Measurements from ENCODE around the gene LDHB.
"Not testable (repeated sequence)": the region's sequence is repeated elsewhere in the genome, so short reads cannot be mapped to it uniquely, and the experiment has no call there.

LDHB gene

DNA sequence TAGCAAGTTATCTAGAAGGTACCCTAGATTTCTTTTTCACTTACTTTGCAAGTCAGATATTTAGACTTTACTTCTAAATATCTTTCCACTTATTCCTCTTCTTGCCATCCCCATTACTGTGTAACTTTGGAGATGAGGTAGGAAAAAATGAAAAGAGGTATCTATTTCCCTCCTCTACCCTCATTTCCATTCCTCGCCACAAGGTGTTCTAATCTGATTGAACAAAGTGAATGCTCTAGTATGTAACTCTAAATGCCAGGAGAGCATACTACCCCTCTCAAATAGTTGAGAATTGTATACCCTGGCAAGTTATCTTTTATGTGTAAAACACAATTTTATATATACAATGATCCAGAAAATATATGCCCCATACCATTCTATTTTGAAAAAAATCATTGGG is 1.7 kb upstream of the LDHB start:
- no peak for DNase-seq

DNA sequence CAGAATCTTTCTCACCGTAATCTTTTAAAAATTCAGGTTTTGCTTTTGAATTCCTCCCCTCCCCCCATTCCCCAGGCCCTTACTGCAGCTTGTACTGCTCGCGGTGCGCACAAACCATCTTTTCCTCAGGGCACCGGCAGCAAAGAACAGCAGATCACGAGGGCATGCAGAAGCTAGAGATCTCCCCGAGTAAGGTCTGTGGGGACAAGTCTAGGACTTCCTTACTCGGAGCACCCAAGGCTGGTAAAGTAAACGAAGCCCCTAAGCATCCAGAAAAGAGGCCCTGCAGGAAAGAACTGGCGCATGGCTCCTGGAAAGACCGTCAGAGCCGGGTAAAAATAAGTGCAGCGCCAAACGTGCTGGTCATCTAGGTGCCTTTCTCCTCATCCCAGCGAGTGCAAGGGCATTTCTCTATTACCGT is 727 bp downstream of the LDHB start:
- peak; percentile 67 for DNase-seq

DNA sequence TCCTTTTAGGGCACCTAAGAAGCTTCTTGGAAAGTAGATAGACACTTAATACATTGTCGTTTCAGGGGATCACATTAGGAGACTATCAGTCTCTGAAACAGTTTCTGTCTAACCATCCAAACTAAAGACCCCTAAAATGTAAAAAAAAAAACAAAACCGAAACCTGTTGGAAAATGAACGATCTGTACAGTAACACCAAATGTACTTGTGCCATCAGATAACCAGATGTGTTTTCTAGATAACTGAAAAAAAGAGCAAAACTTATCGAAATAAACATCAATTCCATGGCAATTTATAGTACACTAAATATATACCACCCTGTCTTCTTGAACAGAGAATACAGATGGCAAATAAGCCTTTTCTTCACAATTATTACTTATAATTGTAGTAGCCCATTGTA is 2.1 kb downstream of the LDHB start:
- DNase-seq: no peak

DNA sequence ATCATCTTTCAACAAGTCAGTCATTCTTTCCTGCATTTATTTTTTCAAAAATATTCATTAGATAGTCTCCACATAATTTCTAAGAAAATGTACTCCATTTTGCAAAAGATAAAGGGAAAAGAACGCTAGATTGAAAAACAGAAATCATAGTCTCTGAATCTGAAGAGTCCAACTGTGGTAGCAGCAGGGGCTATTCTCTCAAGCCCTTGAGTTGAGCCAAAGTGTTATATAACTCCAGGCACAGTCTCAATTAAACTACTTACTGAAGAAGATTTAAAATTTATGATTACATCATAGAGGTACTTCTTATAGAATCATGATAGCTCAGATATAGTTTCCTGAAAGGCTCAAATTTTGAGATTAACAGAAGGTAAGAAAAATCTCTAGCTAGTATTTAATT is 5.8 kb downstream of the LDHB start:
- no peak for DNase-seq

DNA sequence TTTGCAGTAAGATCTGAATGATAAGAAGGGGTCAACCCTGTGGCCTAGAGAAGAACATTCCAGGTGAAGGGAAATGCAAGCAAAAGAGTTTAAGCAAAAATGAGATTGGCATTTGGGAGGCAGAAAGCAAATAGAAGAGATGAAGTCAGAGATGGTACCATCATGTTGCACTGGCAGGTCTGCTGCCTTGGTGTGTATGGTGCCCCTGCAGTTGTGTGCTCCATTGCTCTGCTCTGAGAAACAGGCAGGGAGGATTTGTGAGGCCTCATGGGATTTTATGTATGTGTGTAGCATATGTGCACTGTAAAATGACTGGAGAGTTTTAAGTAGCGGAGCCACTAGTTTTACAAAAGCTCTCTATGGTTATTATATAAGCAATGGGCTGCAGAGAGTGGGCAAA is 6.6 kb downstream of the LDHB start:
- DNase-seq: no peak

DNA sequence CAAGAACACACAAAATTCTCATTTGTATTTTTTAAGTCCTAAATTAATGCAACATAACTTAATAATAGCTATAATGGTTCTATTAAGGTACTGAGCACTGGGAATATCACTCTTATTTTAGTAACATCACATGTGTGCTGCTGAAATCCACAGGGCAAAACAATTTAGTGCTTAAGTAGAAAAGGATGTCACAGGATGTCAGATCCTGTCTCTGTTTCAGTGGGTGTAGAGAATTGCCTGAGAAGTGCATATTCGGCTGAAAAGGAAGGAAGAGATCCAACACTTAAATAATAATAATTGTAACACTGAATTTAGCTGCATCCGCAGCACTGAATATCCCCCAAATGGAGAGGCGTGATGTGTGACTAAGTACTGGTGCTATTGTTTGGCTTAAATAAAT is 8.6 kb downstream of the LDHB start:
- DNase-seq: no peak

DNA sequence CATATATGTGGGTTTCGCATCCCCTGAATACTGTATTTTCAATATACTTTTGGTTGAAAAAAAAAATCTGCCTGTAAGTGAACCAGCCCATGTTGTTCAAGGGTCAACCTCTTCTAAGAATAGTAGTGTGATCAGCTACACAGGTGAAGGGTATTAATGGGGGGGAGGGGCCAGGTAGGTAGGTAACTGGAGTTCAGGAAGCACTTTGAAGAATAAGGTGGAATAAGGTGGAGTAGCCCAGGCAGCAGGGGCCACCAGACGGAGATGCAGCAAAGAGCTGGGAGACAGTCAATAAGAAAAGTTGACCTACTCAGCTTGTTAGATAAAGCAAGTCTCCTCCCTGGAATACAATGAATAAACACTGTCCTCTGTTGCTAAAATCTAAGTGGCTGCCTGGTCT is 9.3 kb downstream of the LDHB start:
- DNase-seq: no peak

DNA sequence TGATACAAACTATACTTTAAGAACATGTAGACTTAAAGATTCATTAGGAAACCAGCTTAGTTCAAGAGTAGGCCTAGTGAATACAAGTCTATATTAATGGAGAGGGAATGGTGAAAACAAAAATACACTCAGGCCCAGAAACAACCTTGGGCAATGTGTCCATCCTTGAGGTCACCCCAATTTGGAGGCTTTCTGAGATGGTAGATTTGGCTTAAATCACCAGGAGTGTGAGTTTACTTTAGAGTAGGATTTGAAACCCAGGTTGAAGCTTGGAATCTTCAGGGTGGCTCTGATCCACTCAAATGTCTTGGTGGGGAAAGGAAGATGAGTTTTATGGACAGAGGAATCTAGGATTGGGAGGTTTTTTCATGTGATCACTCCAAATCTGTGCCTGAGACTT is 10.5 kb downstream of the LDHB start:
- DNase-seq: no peak

DNA sequence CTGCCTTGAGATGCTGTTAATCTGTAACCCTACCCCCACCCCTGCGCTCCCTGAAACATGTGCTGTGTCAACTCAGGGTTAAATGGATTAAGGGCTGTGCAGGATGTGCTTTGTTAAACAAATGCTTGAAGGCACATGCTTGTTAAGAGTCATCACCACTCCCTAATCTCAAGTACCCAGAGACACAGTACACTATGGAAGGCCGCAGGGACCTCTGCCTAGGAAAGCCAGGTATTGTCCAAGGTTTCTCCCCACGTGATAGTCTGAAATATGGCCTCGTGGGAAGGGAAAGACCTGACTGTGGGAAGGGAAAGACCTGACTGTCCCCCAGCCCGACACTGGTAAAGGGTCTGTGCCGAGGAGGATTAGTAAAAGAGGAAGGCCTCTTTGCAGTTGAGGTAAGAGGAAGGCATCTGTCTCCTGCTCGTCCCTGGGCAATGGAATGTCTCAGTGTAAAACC is 12.6 kb downstream of the LDHB start:
- not testable (repeated sequence) for DNase-seq

DNA sequence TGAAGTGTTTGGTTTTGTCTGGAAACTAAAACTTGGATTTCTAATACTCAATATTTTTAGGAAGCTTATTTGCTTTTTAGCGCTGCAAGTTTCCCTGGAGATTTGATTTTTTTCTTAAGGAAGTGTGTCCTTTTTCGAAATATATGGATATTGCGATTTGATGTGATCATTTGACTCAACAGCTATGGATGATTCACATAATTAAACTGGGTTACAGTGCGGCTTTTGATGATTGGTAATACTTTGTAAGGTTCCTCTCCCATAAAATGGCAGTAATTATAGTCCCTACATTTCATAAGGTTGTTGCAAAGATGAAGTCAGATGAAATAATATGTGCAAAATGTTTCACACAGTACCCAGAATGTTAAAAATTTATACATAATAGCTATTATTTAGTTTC is 13.1 kb downstream of the LDHB start:
- DNase-seq: no peak

DNA sequence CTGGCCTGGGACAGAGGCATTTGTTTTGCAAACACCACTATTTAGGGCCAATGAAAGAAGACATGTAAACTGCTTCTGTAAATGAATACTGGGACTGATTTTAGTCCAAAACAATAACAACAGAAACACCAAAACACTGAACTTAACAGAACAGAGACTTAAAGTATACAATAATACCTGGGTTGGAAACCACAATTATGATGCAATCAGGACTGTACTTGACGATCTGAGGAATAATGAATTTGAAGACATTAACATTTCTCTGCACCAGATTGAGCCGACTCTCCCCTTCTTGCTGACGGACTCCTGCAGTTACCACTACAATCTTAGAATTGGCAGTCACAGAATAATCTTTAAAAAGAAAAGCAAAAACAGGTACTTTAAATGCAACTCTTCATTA is 13.9 kb downstream of the LDHB start:
- no peak for DNase-seq

DNA sequence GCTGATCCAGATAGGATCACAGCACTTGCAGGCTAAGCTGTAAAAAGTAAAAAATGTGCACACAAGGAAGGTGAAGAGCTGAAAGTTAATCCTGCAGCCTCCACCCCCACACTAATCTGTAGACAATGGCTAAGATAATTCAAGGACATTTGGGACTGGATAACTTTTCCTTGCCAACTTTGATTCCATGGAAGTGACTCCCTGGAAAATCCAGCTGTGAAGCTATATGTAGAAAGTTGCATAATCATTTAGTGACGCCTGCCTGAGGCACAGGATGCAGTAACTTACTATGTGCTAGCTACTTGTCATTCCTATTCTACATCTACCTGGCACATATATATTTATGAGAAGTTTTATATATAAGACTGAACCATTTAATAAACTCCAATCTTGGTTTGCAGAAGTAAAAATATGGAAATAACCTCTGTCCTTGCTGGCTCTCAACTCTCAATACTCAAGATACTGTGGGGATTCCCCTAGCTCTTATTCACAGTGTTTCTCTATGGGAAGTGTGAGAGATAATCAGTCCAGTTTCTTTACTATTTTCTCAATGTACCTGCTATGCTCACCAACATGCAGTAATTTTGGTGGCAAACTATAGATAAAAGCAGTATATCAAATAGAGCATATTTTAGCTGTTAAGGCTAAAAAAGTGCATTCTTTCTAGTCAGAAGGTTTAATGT is 14.8 kb downstream of the LDHB start:
- DNase-seq: peak; percentile 10

DNA sequence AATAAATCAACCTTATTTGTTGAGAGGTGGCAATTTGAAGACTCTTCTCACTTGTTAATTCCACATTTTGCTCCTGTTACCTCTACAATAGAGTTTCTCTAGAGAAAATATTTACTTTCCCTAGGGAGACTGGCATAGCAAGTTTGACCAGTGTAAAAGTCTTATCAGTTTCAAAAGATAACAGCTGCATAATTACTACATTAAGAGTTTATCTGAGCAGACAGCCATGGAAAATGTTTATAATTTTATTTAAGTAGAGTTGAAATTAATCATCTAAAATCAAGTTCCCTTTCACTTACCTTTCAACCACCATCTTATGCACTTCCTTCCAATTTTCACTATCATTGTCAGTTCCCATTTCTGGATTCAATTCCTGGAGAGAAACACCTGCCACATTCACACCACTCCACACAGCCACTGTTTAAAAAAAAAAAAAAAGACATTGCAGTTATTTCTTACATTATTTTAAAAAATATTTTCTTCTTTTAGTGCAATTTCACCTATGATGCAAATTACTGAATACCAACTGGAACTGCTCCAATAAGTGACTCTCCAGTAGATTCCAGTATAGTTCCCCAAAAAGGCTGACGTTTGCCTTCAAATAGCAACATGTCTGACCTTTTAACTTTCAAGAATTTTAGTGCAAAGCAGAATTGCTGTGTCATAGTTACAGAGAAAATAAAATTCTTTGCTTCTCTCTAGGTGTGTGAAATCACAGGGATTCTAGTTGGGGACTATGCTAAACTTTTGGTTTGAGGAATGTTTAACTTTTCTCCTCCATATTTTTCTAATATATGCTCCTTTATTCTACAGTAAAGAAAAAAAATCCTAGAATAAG is 19.4 kb downstream of the LDHB start:
- no peak for DNase-seq

DNA sequence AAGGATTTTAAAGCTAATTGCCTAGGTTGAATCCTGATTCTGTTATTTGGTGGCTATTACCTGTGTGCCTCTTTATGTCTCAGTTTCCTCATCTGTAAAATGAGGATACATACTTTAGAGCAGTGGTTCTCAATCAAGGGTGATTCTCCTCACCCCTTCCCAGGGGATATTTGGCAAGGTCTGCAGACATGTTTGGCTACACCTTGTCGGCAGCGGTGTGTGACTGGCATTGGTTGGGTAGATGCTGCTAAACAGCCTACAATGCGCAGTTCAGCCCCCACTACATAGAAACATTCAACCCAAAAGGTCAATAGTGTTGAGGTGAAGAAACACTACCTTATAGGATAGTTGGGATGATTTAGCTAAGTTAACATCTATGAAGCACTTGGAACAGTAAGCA is 23.4 kb downstream of the LDHB start:
- DNase-seq: no peak

DNA sequence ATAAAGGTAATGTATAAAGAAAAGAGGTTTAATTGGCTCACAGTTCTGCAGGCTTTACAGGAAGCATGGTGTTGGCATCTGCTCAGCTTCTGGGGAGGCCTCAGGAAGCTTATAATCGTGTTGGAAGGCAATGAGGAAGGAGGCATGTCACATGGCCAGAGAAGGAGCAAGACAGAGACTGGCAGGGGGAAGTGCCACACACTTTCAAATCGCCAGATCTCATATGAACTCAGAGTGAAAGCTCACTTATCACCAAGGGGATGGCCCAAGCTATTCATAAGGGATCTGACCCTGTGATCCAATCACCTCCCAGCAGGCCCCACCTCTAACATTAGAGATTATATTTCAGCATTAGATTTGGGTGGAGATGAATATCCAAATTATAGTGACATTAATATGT is 26.3 kb downstream of the LDHB start:
- DNase-seq: no peak

DNA sequence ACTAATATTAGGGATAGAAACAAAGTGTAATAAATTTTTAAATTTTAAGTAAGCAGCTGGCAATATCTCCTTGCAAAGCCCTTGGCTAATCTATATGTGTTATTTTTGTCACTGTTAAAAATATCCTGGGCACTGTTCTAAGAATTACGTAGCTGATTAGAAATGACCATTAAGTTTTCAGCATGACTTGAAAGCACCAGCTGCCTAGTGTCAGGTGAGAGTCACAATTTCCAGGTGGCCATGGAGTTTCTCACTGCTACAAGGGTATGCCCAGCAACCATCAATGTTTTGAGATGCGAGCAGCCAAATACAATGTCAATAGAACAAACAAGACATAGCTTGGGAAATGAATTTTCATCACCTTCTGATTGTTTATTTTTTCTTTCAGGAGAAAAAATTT is 29.7 kb downstream of the LDHB start:
- no peak for DNase-seq

DNA sequence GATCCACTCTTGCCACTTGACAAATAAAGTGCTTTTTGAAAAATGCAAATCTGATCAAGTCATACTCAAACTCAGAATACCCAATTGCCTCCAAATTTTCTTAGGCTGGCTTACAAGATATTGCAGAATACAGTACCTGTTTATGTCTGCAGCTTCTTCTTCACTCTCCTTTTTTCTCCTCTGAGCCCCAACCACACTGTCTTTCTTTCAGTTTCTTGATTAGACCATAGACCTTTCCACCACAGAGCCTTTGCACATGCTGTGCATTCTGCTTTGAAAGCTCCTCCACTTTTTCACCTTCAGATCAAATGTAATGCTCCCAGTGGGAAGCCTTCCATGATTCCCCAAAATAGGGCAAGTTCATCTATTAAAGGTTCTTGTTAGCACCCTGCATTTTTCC is 39.1 kb downstream of the LDHB start:
- DNase-seq: peak; percentile 13

DNA sequence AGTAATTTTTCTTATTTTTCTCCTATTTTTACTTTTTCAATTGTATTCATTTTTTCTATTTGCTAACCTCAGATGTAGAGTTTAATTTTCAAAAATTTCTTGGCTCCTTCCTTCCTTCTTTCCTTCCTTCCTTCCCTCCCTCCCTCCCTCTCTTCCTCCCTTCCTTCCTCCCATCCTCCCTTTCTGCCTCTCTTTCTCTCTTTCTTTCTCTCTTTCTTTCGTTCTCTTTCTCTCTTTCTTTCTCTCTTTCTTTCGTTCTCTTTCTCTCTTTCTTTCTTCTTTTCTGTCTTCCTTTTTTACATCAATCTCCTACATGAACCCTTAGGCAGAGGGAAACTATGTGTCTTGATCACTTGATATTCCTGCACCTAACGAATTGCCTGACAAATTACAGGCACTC is 40.6 kb downstream of the LDHB start:
- no peak for DNase-seq

DNA sequence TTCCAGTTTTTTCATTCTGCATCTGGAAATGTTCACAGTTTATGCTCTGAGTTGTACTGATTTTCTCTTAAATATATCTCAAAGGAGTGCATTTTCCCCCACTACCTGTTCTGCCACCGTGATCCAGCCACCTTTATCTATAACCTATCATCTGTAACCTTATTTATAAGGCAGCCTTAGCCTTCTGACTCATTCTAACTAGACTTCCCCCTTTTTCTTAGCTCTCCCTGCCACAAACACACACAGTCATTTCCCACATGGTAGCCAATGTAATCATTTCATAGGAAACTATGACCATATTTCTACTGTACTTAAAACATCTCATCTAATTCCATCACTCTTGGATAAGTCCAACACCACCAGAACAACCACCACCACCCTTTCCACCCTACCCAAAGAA is 42.2 kb downstream of the LDHB start:
- peak; percentile 45 for DNase-seq

DNA sequence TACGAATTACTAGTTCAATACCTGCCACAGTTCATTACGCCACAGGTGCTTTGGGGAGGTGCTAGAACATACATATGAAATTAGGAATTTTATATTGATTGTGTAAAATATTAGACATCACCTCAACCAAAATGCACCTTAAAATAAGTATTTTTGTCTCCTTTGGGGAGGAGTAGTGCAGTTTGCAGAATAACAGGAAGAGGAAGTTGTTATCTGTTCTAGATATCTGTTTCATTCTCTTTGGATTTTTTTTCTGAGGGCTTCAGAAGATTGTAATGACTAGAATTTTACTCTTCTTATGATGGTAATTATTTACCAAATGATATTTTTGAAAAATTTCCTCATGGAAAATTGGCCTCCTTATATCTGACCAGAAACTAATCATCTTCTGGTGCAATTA is 43.1 kb downstream of the LDHB start:
- DNase-seq: peak; percentile 11

DNA sequence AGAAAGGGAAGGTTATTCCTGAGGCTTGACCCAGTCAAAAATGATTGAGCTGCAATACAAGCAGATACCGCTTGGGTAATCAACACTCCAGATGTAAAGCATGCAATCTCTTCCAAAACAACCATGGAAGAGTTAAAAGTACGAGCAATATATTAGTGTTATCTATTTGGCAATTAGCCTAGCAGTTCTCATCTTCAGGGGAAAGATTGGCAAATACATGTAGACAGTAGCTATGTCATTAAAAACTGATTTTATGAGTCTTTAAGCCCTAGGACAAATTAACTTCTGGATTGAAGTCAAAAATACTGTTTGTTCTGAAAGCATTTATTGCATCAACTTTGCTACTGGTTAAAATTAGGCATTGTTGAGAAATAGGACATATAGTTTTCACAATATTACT is 43.7 kb downstream of the LDHB start:
- DNase-seq: no peak

DNA sequence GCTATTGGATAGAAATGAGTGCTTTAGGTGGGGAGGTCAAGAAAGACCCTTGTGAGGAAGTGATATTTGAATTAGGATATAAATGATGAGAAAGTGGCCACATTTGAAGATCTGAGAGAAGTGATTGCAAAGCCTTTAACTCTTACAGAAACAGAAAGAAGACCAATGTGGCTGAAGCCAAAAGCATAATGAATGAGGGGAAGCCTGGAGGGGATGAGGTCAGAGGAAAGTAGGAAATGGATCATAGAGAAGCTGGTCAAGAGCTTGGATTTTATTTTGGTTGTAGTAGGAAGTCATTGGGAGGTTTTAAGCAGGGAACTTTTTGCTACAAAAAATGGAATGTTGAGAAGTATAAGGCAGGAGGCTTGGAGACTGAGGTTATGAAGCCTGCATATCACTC is 49.4 kb downstream of the LDHB start:
- no peak for DNase-seq

DNA sequence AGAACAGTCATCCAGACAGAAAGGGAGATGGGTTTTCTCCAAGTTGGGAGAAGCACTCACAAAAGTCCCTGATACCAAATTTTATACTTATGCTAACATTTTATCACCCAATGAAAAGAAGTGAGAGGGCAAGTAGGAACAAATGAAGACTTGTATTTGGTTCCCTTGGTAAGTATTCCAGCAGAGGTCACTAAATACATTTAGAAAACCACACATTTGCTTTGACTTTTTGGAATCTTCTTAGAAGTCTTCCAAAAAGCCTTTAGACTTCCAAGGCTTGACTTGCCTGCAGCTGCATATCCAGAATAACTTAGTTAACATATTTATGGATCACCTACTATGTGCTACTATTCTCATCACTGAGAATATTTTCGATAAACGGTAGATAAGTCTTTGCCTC is 49.9 kb downstream of the LDHB start:
- DNase-seq: no peak

DNA sequence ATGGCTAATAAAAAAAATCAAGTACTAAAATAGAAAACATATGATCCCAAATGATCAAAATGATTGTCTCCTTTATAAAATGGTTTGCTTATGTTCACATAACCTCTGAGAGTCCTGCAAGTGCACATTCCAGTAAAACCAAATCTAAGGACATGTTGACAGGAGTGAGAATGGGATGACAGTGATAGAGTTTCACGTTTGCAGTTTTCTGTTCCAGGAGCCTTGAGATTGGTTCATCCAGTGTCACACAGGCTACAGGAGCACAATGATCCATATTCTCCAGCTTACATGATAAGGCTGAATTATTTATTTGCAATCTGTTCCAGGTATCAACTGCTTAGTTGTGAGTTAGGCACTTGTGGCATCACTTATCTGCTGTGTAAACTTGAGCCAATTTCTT is 51.5 kb downstream of the LDHB start:
- no peak for DNase-seq

Data from activated CD4-positive, alpha-beta T cell treated with anti-CD3 and anti-CD28 coated beads, Interleukin-10, Interleukin-2, amounts not matched to agents 100 ng/mL and 50 ng/mL, durations not matched to agents 16 hours and 8 hours (primary cell).